Measurements from ENCODE around the gene FCRL6.

Gene FCRL6

DNA sequence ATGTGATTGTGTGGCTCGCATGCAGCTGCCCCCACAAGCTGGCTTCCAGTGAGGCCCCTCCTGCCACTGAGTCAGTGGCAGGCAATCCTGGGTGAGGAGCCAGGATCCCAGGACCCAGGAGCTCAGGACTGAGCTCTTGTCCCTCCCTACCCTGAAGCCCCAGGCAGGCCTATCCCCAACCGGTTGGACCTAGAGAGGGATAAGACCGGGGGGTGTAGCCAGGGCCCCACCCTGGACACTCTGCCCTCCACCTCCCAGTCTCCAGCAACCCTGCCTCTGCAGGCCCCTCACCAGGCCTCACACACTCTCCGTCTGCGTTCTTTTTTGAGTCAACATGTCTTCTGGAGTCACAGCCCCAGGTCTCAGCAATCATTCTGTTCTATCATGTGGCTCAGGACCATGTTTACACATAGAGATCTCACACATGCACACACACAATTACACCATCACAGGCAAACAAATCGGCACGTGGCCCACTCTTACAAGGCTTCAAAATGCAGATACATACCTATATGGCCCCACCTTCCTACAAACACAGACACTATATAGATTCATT is 57.7 kb downstream of the FCRL6 start:
- TF ChIP-seq, protein P1, sequence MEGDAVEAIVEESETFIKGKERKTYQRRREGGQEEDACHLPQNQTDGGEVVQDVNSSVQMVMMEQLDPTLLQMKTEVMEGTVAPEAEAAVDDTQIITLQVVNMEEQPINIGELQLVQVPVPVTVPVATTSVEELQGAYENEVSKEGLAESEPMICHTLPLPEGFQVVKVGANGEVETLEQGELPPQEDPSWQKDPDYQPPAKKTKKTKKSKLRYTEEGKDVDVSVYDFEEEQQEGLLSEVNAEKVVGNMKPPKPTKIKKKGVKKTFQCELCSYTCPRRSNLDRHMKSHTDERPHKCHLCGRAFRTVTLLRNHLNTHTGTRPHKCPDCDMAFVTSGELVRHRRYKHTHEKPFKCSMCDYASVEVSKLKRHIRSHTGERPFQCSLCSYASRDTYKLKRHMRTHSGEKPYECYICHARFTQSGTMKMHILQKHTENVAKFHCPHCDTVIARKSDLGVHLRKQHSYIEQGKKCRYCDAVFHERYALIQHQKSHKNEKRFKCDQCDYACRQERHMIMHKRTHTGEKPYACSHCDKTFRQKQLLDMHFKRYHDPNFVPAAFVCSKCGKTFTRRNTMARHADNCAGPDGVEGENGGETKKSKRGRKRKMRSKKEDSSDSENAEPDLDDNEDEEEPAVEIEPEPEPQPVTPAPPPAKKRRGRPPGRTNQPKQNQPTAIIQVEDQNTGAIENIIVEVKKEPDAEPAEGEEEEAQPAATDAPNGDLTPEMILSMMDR (conservative IDR thresholded peaks at IDR 0.05; ENCODE audit: low read depth, low read length), result no peak
- no peak overlapping the region for H3K4me3 ChIP-seq (ENCODE audit: low read length)
- DNase-seq (ENCODE audit: low read depth), result no peak

DNA sequence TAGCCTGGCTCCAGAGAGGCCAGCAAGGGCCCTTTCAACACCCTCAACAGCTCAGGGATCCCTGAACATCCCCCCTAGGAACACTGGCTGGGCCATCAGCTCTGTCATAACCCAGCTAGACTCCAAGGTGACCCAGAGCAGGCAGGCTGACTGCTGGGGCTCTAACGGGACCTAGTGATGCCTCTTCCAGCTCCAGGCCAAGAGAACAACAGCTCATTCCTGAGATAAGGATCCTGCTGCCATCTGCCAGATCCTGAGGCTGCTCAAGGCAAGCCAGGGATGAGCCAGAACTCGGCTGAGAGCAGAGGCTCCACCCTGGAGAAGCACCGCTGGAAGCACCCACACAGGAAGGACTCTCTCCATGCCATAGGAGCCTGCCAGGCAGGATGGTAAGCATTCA is 58.3 kb downstream of the FCRL6 start:
- no peak for DNase-seq (ENCODE audit: low read depth)
- TF ChIP-seq, protein P1 (conservative IDR thresholded peaks at IDR 0.05; ENCODE audit: low read depth, low read length), result no peak
- H3K4me3 ChIP-seq (ENCODE audit: low read length), result no peak overlapping the region

DNA sequence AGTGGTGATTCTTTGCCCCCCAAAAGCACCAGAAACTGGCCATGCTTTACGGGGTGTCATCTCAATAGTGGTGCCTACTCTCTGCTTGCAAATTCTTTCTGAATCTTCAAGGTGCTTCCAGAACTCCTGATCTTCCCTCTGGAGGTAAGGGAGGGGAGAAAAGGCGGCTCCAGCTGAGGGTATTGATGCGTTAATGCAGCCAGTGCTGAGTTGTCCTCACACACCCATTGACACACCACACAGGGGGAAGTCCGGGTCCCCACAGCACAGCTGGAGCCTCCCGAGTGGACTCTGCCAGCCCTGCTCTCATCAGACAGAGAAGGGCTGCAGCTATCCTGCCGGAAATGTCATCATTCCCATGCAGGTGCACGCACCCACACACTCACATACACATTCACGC is 59.1 kb downstream of the FCRL6 start:
- no peak overlapping the region for H3K4me3 ChIP-seq (ENCODE audit: low read length)

DNA sequence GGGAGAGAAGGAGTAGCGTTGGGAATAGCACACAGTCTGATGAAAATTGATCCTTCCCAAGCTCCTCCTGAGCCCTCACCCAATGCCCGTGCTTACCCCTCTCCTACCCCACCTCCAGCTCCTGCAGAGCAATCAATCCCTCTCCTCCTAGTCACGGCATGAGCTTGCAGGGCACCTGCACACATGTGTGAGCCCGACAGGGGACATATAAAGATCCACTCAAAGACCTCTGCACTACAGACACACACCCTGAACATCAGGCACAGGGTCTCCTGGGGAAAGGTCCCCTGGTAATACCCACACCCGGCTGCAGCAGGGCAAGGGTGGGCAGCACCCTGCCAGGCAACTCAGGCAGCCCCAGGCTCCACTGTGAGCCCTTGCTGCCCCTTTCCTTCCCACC is 59.9 kb downstream of the FCRL6 start:
- DNase-seq (ENCODE audit: low read depth), result no peak
- TF ChIP-seq, protein P1 (conservative IDR thresholded peaks at IDR 0.05; ENCODE audit: low read depth, low read length), result no peak
- no peak overlapping the region for H3K4me3 ChIP-seq (ENCODE audit: low read length)

More for the DNA sequence above, 59.1 kb downstream of the FCRL6 start:
- DNase-seq (ENCODE audit: low read depth), result no peak
- TF ChIP-seq, protein P1 (conservative IDR thresholded peaks at IDR 0.05; ENCODE audit: low read depth, low read length), result no peak

DNA sequence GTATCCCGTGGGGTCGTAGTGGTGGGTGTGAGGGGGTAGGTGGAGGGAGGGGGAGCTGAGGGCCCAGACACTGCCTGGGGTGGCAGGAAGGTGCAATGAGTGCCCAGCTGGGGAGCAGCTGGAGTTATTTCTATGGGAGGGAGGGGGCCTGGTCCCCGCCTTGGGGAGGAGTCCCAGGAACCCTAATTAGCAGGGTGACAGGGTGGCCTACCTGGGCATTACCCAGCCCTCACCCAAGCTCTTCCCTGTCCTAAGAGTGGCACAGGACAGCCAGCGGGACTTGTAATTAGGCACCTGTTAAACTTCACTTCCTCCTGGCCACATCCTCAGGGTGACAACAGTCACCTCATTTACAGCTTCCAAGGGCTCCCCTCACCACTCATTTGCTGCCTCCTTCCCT is 60.4 kb downstream of the FCRL6 start, which contains the start of gene VSIG8:
Gene VSIG8 (minus strand): TSS at position 101 of the 400 bp plus-strand sequence. CDS start 136 bp downstream, outside the sequence.
- no peak within 1 kb of the TSS for H3K4me3 ChIP-seq (ENCODE audit: low read length)
- no peak for DNase-seq (ENCODE audit: low read depth)
- TF ChIP-seq, protein P1 (conservative IDR thresholded peaks at IDR 0.05; ENCODE audit: low read depth, low read length), result no peak

DNA sequence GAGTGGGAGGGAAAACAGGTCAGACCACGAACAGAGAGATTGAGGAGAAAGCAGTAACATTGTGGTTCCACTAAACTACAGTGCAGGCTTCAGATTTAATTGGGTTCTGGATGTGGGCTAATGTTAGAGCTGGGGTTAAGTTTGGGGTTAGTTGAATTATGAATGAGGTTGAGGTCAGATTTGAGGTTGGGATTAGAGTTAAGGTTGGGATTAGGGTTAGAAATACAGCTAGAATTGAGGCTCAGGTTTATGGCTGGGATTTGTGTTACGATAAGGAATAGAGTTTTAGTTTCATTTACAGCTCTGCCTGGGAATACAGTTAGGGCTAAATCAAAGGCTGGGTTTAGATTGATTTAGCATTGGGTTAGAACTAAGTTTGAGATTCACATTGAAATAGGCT is 62.1 kb downstream of the FCRL6 start:
- DNase-seq (ENCODE audit: low read depth), result no peak
- TF ChIP-seq, protein P1 (conservative IDR thresholded peaks at IDR 0.05; ENCODE audit: low read depth, low read length), result no peak
- H3K4me3 ChIP-seq (ENCODE audit: low read length), result no peak overlapping the region

Data from retinal pigment epithelial cell (primary cell).